Endothelial cell of umbilical vein (primary cell): ENCODE data around the gene KCNJ13.

ENCODE experiments used
- EZH2 ChIP-seq: IDR thresholded peaks from 2 replicates; pipeline ENCODE4 v1.6.1; 2012; ENCODE audit warnings: borderline replicate concordance, low read depth, mild to moderate bottlenecking, moderate library complexity, low read length, inconsistent platforms; ENCODE audit not compliant: severe bottlenecking
- FOS ChIP-seq: IDR thresholded peaks from 2 replicates; pipeline ENCODE4 v1.6.1; 2011; ENCODE audit warnings: mild to moderate bottlenecking, low read length, moderate library complexity, borderline replicate concordance; ENCODE audit not compliant: insufficient read depth
- GATA2 ChIP-seq: IDR thresholded peaks from 2 replicates; pipeline ENCODE4 v1.7.0; 2011; ENCODE audit warnings: low read depth, mild to moderate bottlenecking, moderate library complexity, mixed read lengths, low read length; ENCODE audit not compliant: insufficient read length, insufficient read depth
- JUN ChIP-seq: IDR thresholded peaks from 2 replicates; pipeline ENCODE4 v1.6.1; 2011; ENCODE audit warnings: borderline replicate concordance, low read depth; ENCODE audit not compliant: insufficient read length, insufficient read depth
- MYC ChIP-seq: IDR thresholded peaks from one replicate; pipeline ENCODE4 v1.6.1; 2011; ENCODE audit warnings: mild to moderate bottlenecking, low read depth, low read length
- POLR2A ChIP-seq: IDR thresholded peaks from 2 replicates; pipeline ENCODE4 v1.6.1; 2012; ENCODE audit warnings: low read depth, mild to moderate bottlenecking, control low read depth, low read length
- POLR2AphosphoS5 ChIP-seq: IDR thresholded peaks from 2 replicates; pipeline ENCODE4 v1.6.1; 2012; ENCODE audit warnings: low read depth, mild to moderate bottlenecking, control low read depth, low read length, moderate library complexity; ENCODE audit not compliant: insufficient read depth
- TF ChIP-seq, protein P1 (sequence below), 2 donors: IDR thresholded peaks; 1 replicate in 1 of 2; 2 replicates in 1 of 2; pipeline ENCODE4 v1.5.1; 2011; ENCODE audit warnings: low read length in 2 of 2, mild to moderate bottlenecking in 2 of 2, moderate library complexity in 2 of 2, control low read depth in 1 of 2, inconsistent platforms in 1 of 2, low read depth in 1 of 2; ENCODE audit not compliant: insufficient read depth in 1 of 2; ENCODE audit errors: extremely low read depth in 1 of 2
- TF ChIP-seq, protein P2 (sequence below): IDR thresholded peaks from 2 replicates; pipeline ENCODE4 v1.6.1; 2011; ENCODE audit not compliant: insufficient read depth, insufficient read length

DNA sequence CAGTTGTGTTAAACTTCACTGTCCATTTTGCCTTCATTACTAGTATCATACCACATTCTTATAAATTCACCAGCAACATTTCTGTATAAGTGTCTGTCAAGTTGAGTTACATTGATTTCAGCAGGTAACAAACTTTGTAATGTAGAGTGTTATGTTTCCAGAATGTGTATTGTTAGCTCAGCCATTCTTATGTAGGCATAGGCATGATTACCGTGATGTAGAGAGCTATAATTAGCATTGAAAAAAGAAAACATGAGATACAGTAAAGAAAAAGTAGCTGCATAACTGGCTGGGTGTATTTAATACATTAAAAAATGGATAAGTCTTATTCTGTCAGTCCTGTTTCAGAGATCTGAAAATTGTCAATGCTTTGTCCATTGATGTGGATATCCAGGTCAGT is 8.5 kb downstream of the KCNJ13 start:
- TF ChIP-seq, protein P1, sequence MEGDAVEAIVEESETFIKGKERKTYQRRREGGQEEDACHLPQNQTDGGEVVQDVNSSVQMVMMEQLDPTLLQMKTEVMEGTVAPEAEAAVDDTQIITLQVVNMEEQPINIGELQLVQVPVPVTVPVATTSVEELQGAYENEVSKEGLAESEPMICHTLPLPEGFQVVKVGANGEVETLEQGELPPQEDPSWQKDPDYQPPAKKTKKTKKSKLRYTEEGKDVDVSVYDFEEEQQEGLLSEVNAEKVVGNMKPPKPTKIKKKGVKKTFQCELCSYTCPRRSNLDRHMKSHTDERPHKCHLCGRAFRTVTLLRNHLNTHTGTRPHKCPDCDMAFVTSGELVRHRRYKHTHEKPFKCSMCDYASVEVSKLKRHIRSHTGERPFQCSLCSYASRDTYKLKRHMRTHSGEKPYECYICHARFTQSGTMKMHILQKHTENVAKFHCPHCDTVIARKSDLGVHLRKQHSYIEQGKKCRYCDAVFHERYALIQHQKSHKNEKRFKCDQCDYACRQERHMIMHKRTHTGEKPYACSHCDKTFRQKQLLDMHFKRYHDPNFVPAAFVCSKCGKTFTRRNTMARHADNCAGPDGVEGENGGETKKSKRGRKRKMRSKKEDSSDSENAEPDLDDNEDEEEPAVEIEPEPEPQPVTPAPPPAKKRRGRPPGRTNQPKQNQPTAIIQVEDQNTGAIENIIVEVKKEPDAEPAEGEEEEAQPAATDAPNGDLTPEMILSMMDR (IDR thresholded peaks at IDR 0.05; ENCODE audit: extremely low read depth in 1 of 2, insufficient read depth in 1 of 2, low read depth in 1 of 2, low read length in 2 of 2), result no peak
- TF ChIP-seq JUN (no peak), POLR2A (no peak), POLR2AphosphoS5 (no peak), EZH2 (no peak), FOS (no peak), GATA2 (no peak), MYC (no peak)
- TF ChIP-seq, protein P2, sequence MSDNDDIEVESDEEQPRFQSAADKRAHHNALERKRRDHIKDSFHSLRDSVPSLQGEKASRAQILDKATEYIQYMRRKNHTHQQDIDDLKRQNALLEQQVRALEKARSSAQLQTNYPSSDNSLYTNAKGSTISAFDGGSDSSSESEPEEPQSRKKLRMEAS, result no peak
